Measurements from ENCODE around the gene PLA1A. TPM values are rescaled to one million over a fixed set of nuclear protein-coding genes. Genes with fewer than 3 reads are reported as not detected.

Gene PLA1A
- total RNA-seq, 1 donor from 2014 or later: 15.0 TPM

- no peaks in the 10 kb centered on the region for H3K9me3 ChIP-seq
- DNase-seq (ENCODE audit: low spot score in 2 of 2): peak in 1 of 2 donors; percentile 54
- TF ChIP-seq CTCF (IDR thresholded peaks at IDR 0.05): no peak
- peak overlapping the region in 1 of 2 donors; percentile 85 for H3K27ac ChIP-seq
- intact Hi-C loops (cut with DNase I): no loop called here
- H3K27me3 ChIP-seq: no peaks in the 10 kb centered on the region
- no peak overlapping the region for H3K4me3 ChIP-seq
- peaks cover 7 to 50% of the 10 kb centered on the region in 2 donors for H3K4me1 ChIP-seq
- no peaks in the 10 kb centered on the region for H3K36me3 ChIP-seq
These were observed 35.1 kb downstream of the PLA1A start for GRCh38 chr3:119632829-119633228.

GRCh38 chr3:119635719-119636118 lies 38.0 kb downstream of the PLA1A start:
- H3K27ac ChIP-seq: peak overlapping the region; percentile 2 to 11
- intact Hi-C loops (cut with DNase I): no loop called here
- peak in 1 of 2 donors; percentile 60 for DNase-seq (ENCODE audit: low spot score in 2 of 2)

DNA sequence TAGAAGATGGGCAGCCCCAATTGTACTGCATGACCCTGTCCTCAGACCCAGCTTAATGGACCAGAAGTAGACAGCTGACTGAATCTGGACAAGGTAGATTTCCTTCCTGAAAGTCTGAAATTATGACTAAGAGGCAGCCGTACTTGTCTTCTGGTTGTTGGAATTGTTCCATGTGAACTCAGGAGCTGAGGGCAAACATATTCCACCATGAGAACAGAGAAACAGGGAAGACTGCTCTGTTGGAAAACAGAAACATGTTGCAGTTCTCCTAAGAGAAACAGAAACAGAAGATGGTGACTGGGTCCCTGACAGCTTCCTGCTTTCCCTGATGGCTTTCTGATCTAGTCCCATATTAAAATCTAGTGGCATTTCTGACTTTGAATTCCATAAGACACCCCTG lies 38.6 kb downstream of the PLA1A start:
- no peak overlapping the region for H3K4me3 ChIP-seq
- H3K4me1 ChIP-seq: peaks cover 3 to 24% of the 10 kb centered on the region in 2 donors
- no peaks in the 10 kb centered on the region for H3K27me3 ChIP-seq
- DNase-seq (ENCODE audit: low spot score in 2 of 2): no peak
- TF ChIP-seq CTCF (IDR thresholded peaks at IDR 0.05): no peak
- peaks cover 0 to 3% of the 10 kb centered on the region in 2 donors for H3K9me3 ChIP-seq
- peaks cover 0 to 3% of the 10 kb centered on the region in 2 donors for H3K36me3 ChIP-seq
- H3K27ac ChIP-seq: peak overlapping the region; percentile 2 to 11
- intact Hi-C loops (cut with DNase I): no loop called here

More at GRCh38 chr3:119635719-119636118, 38.0 kb downstream of the PLA1A start:
- TF ChIP-seq CTCF (IDR thresholded peaks at IDR 0.05): no peak
- Histone ChIP-seq H3K36me3 (no peaks in the 10 kb centered on the region), H3K4me3 (no peak overlapping the region), H3K27me3 (no peaks in the 10 kb centered on the region), H3K4me1 (peaks cover 3 to 30% of the 10 kb centered on the region in 2 donors), H3K9me3 (no peaks in the 10 kb centered on the region)

DNA sequence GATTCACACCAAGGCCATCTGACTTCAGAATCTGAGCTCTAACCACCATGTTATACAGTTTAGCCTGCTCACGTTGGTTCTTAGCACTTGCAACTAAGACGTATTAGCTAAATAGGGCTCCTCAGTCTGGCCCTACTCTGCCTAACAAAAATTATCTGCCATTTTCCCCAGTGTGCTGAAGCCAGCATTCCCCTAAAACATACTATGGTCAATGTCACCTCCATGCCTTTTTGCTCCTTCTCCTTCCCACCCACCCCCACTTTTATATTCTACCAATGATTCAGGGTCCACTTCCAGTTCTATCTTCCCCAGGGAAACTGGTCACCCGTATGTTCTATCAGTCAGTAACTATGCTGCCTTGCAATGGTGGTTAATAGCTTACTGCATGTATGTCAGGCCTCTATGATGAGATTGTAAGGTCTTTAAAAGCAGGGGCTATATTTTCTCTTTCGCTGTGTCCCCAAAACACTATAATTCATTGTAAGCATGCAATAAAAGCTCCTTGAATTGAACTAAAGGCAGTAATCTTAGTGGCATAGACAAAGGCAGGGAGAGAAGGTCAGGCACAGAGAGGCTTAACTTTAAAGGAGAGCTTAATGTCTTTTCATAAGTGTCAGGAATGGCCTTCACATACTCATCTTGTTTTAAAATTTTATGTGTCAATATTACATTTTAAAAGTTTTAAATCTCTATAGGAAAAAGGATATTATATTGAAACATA lies 39.4 kb downstream of the PLA1A start:
- peak overlapping the region; percentile 78 to 83 for H3K27ac ChIP-seq

GRCh38 chr3:119637679-119638477 lies 40.2 kb downstream of the PLA1A start:
- Histone ChIP-seq H3K36me3 (peaks cover 0 to 19% of the 10 kb centered on the region in 2 donors), H3K4me3 (peak overlapping the region in 1 of 2 donors; percentile 7), H3K27ac (peak overlapping the region; percentile 78 to 83), H3K9me3 (peaks cover 0 to 4% of the 10 kb centered on the region in 2 donors), H3K27me3 (no peaks in the 10 kb centered on the region), H3K4me1 (peaks cover 3 to 9% of the 10 kb centered on the region in 2 donors)
- DNase-seq (ENCODE audit: low spot score in 2 of 2): peak in 1 of 2 donors; percentile 63
- TF ChIP-seq CTCF (IDR thresholded peaks at IDR 0.05): no peak
- intact Hi-C loops (cut with DNase I): no loop called here

More for the DNA sequence above, 39.4 kb downstream of the PLA1A start:
- Histone ChIP-seq H3K4me3 (no peak overlapping the region), H3K36me3 (peaks cover 0 to 11% of the 10 kb centered on the region in 2 donors), H3K4me1 (peaks cover 3 to 17% of the 10 kb centered on the region in 2 donors), H3K9me3 (peaks cover 0 to 4% of the 10 kb centered on the region in 2 donors), H3K27me3 (no peaks in the 10 kb centered on the region)
- intact Hi-C loops (cut with DNase I): no loop called here
- no peak for TF ChIP-seq CTCF (IDR thresholded peaks at IDR 0.05)
- no peak for DNase-seq (ENCODE audit: low spot score in 2 of 2)

All from ascending aorta (tissue), 2 donors.